HEK293 (cell line): ENCODE data around the gene PRDX3.

Experiments
- BCL11A ChIP-seq: fragments of 450-650 bp; formaldehyde crosslinking; IDR thresholded peaks from 2 replicates; pipeline ENCODE4 v1.5.1; 2016; ENCODE audit warnings: low read depth, missing biosample characterization, missing genetic modification characterization
- GLI2 ChIP-seq: fragments of 450-650 bp; formaldehyde crosslinking; IDR thresholded peaks from 2 replicates; pipeline ENCODE4; 2017; ENCODE audit warnings: missing biosample characterization, missing genetic modification characterization, low read depth, borderline replicate concordance
- IKZF3 ChIP-seq: fragments of 450-650 bp; IDR thresholded peaks from 2 replicates; pipeline ENCODE4 v1.5.0; 2018; ENCODE audit warnings: missing biosample characterization, mild to moderate bottlenecking, missing genetic modification characterization, moderate library complexity
- KLF17 ChIP-seq: fragments of 450-650 bp; formaldehyde crosslinking; IDR thresholded peaks from 2 replicates; pipeline ENCODE4 v1.5.1; 2016; ENCODE audit warnings: missing biosample characterization, missing genetic modification characterization
- OVOL3 ChIP-seq: fragments of 450-650 bp; formaldehyde crosslinking; IDR thresholded peaks from 2 replicates; pipeline ENCODE4 v1.5.1; 2016; ENCODE audit warnings: missing biosample characterization, missing genetic modification characterization
- PRDM1 ChIP-seq: fragments of 450-650 bp; formaldehyde crosslinking; IDR thresholded peaks from 2 replicates; pipeline ENCODE4; 2016; ENCODE audit warnings: missing biosample characterization, missing genetic modification characterization
- PRDM10 ChIP-seq: fragments of 450-650 bp; formaldehyde crosslinking; IDR thresholded peaks from 2 replicates; pipeline ENCODE4 v1.5.1; 2016; ENCODE audit warnings: missing biosample characterization, missing genetic modification characterization
- PRDM6 ChIP-seq: fragments of 450-650 bp; formaldehyde crosslinking; IDR thresholded peaks from 2 replicates; pipeline ENCODE4 v1.5.1; 2017; ENCODE audit warnings: missing biosample characterization, missing genetic modification characterization
- SCRT2 ChIP-seq: fragments of 450-650 bp; formaldehyde crosslinking; IDR thresholded peaks from 2 replicates; pipeline ENCODE4 v1.5.1; 2016; ENCODE audit warnings: missing biosample characterization, missing genetic modification characterization
- TCF7L2 ChIP-seq: IDR thresholded peaks from 2 replicates; pipeline ENCODE4 v1.6.1; 2011; ENCODE audit warnings: low read depth, mild to moderate bottlenecking, inconsistent platforms, low read length, moderate library complexity, borderline replicate concordance
- TSHZ1 ChIP-seq: fragments of 450-650 bp; formaldehyde crosslinking; IDR thresholded peaks from 2 replicates; pipeline ENCODE4 v1.5.1; 2016; ENCODE audit warnings: missing biosample characterization, missing genetic modification characterization, borderline replicate concordance
- WT1 ChIP-seq: fragments of 450-650 bp; formaldehyde crosslinking; IDR thresholded peaks from 2 replicates; pipeline ENCODE4 v1.5.1; 2016; ENCODE audit warnings: missing biosample characterization, missing genetic modification characterization
- ZBTB17 ChIP-seq: fragments of 450-650 bp; formaldehyde crosslinking; IDR thresholded peaks from 2 replicates; pipeline ENCODE4 v1.5.1; 2016; ENCODE audit warnings: missing biosample characterization, missing genetic modification characterization
- ZBTB20 ChIP-seq: fragments of 450-650 bp; formaldehyde crosslinking; IDR thresholded peaks from 2 replicates; pipeline ENCODE4 v1.5.1; 2016; ENCODE audit warnings: missing biosample characterization, missing genetic modification characterization
- ZFHX2 ChIP-seq: fragments of 450-650 bp; formaldehyde crosslinking; conservative IDR thresholded peaks from 2 replicates; pipeline ENCODE4 v1.5.1; 2016; ENCODE audit warnings: missing biosample characterization, missing genetic modification characterization
- ZFP37 ChIP-seq: fragments of 450-650 bp; formaldehyde crosslinking; IDR thresholded peaks from 2 replicates; pipeline ENCODE4 v1.5.1; 2016; ENCODE audit warnings: missing biosample characterization, missing genetic modification characterization
- ZNF112 ChIP-seq: fragments of 450-650 bp; formaldehyde crosslinking; IDR thresholded peaks from 2 replicates; pipeline ENCODE4 v1.5.0; 2017; ENCODE audit warnings: missing biosample characterization, missing genetic modification characterization
- ZNF169 ChIP-seq: fragments of 450-650 bp; formaldehyde crosslinking; IDR thresholded peaks from 2 replicates; pipeline ENCODE4 v1.5.1; 2016; ENCODE audit warnings: missing biosample characterization, missing genetic modification characterization
- ZNF19 ChIP-seq: fragments of 450-650 bp; formaldehyde crosslinking; IDR thresholded peaks from 2 replicates; pipeline ENCODE4; 2016; ENCODE audit warnings: missing biosample characterization, missing genetic modification characterization, low read depth
- ZNF211 ChIP-seq: fragments of 450-650 bp; formaldehyde crosslinking; IDR thresholded peaks from 2 replicates; pipeline ENCODE4 v1.5.1; 2016; ENCODE audit warnings: low read depth, missing biosample characterization, missing genetic modification characterization
- ZNF221 ChIP-seq: fragments of 450-650 bp; formaldehyde crosslinking; IDR thresholded peaks from 2 replicates; pipeline ENCODE4 v1.5.1; 2017; ENCODE audit warnings: missing biosample characterization, missing genetic modification characterization, borderline replicate concordance
- ZNF514 ChIP-seq: fragments of 450-650 bp; formaldehyde crosslinking; IDR thresholded peaks from 2 replicates; pipeline ENCODE4 v1.5.1; 2016; ENCODE audit warnings: missing biosample characterization, missing genetic modification characterization
- ZNF660 ChIP-seq: fragments of 450-650 bp; IDR thresholded peaks from 2 replicates; pipeline ENCODE4 v1.5.1; 2018; ENCODE audit warnings: missing biosample characterization, mild to moderate bottlenecking, missing genetic modification characterization
- ZSCAN4 ChIP-seq: fragments of 450-650 bp; formaldehyde crosslinking; IDR thresholded peaks from 2 replicates; pipeline ENCODE4 v1.5.1; 2017; ENCODE audit warnings: missing biosample characterization, missing genetic modification characterization
- ZXDB ChIP-seq: fragments of 450-650 bp; formaldehyde crosslinking; IDR thresholded peaks from 2 replicates; pipeline ENCODE4 v1.5.1; 2016; ENCODE audit warnings: missing biosample characterization, missing genetic modification characterization

PRDX3 gene

GRCh38 chr10:119178372-119179119 lies at the start of gene PRDX3 (continued):
- TF ChIP-seq TSHZ1, result no peak
- TF ChIP-seq ZXDB (tag by site-specific recombination), result peak; percentile 95
- no peak for TF ChIP-seq ZNF211 (tag by site-specific recombination)
- peak; percentile 58; the same call in 1 of the 2 replicates for TF ChIP-seq PRDM10 (tag by site-specific recombination)
- peak; percentile 77 for TF ChIP-seq IKZF3 (tag by site-specific recombination)
- TF ChIP-seq OVOL3, result 0 out of 2 replicates have a peak, but pooled peaks have one; percentile 25
- TF ChIP-seq ZNF221 (tag by site-specific recombination), result 0 out of 2 replicates have a peak, but pooled peaks have one; percentile 14
- TF ChIP-seq SCRT2 (tag by site-specific recombination), result no peak
- peak; percentile 73; the same call in 1 of the 2 replicates for TF ChIP-seq KLF17
- no peak for TF ChIP-seq ZFHX2 (tag by site-specific recombination)
- peak; percentile 76 for TF ChIP-seq ZBTB17
- no peak for TF ChIP-seq BCL11A (tag by site-specific recombination)
- TF ChIP-seq WT1 (tag by site-specific recombination), result no peak
- TF ChIP-seq ZFP37 (tag by site-specific recombination), result 0 out of 2 replicates have a peak, but pooled peaks have one; percentile 8
- no peak for TF ChIP-seq ZNF514 (tag by site-specific recombination)
- TF ChIP-seq PRDM1 (tag by site-specific recombination), result 0 out of 2 replicates have a peak, but pooled peaks have one; percentile 10
- no peak for TF ChIP-seq ZNF19 (tag by site-specific recombination)
- TF ChIP-seq ZNF112 (tag by site-specific recombination), result no peak
- TF ChIP-seq PRDM6 (tag by site-specific recombination), result peak; percentile 56; the same call in 1 of the 2 replicates
- no peak for TF ChIP-seq ZNF169
- 0 out of 2 replicates have a peak, but pooled peaks have one; percentile 21 for TF ChIP-seq TCF7L2
- TF ChIP-seq ZSCAN4 (tag by site-specific recombination), result peak; percentile 33
- peak; percentile 62 for TF ChIP-seq ZNF660 (tag by site-specific recombination)
- peak; percentile 78 for TF ChIP-seq ZBTB20 (tag by site-specific recombination)
- no peak for TF ChIP-seq GLI2 (tag by site-specific recombination)
